Activated CD8-positive, alpha-beta T cell treated with anti-CD3 and anti-CD28 coated beads for 36 hours (primary cell): ENCODE measurements around the gene R3HDM4. TPM values are rescaled to one million over a fixed set of nuclear protein-coding genes. Genes with fewer than 3 reads are reported as not detected.

Experiments
- ATAC-seq: fragments of 200-7000 bp; cut with Tn5 transposase; one replicate; pipeline ENCODE4 v1.10.0; 2021; ENCODE audit warnings: mild to moderate bottlenecking, moderate library complexity
- CTCF ChIA-PET: fragments of 350-600 bp; sonication (Branson Sonifier 250); formaldehyde crosslinking; loops from one replicate; lab custom pipeline; 2021; ENCODE audit warnings: antibody characterized with exemption; lab: Charles Lee
- POLR2A ChIA-PET: fragments of 350-600 bp; sonication (Branson Sonifier 250); formaldehyde crosslinking; loops from one replicate; lab custom pipeline; 2021; ENCODE audit warnings: antibody characterized with exemption; lab: Charles Lee
- DNase-seq: peaks from one replicate; pipeline ENCODE4 v3.0.0-alpha.2; 2020
- H3K27ac Mint-ChIP-seq: one replicate; pipeline ENCODE4 v1.8.0; 2021; ENCODE audit warnings: mild to moderate bottlenecking, mixed read lengths
- H3K27me3 Mint-ChIP-seq: one replicate; pipeline ENCODE4 v1.8.0; 2021; ENCODE audit warnings: mixed read lengths
- H3K36me3 Mint-ChIP-seq: one replicate; pipeline ENCODE4 v1.8.0; 2021; ENCODE audit warnings: low read depth, mixed read lengths
- H3K4me1 Mint-ChIP-seq: one replicate; pipeline ENCODE4 v1.8.0; 2021; ENCODE audit warnings: low read depth, mixed read lengths
- H3K4me3 Mint-ChIP-seq: one replicate; pipeline ENCODE4 v1.8.0; 2021; ENCODE audit warnings: mild to moderate bottlenecking, moderate library complexity, mixed read lengths
- H3K9me3 Mint-ChIP-seq: one replicate; pipeline ENCODE4 v1.8.0; 2021; ENCODE audit warnings: mixed read lengths
- CTCF ChIP-seq: fragments of 200-600 bp; IDR thresholded peaks from one replicate; pipeline ENCODE4 v1.8.0; 2022; ENCODE audit warnings: antibody characterized with exemption, mild to moderate bottlenecking
- intact Hi-C: fragments of 100-400 bp; cut with micrococcal nuclease; formaldehyde crosslinking; loops from one replicate; pipeline ENCODE4 v1.10.0; 2022
- total RNA-seq, 2 experiments: library from RNA; stranded (reverse); gene quantifications; one replicate each; pipeline ENCODE4 v1.2.3, GENCODE V29; 2021

Gene R3HDM4
- total RNA-seq, 2 experiments from 2014 or later: 58.4 to 61.5 TPM

- H3K27ac Mint-ChIP-seq: no peak overlapping the region
- no peak for TF ChIP-seq CTCF
- ATAC-seq: no peak
- H3K27me3 Mint-ChIP-seq: no peaks in the 10 kb centered on the region
- ChIA-PET CTCF (no interaction called here), POLR2A (no interaction called here)
- intact Hi-C loops: no loop called here
- H3K36me3 Mint-ChIP-seq: peaks cover 9% of the 10 kb centered on the region
- no peak overlapping the region for H3K4me3 Mint-ChIP-seq
- no peak for DNase-seq
- peaks cover 12% of the 10 kb centered on the region for H3K4me1 Mint-ChIP-seq
- H3K9me3 Mint-ChIP-seq: peaks cover 2% of the 10 kb centered on the region
These were observed 44.4 kb downstream of the R3HDM4 start for GRCh38 chr19:868458-869244.

- no peak overlapping the region for H3K27ac Mint-ChIP-seq
- H3K4me3 Mint-ChIP-seq: no peak overlapping the region
- H3K36me3 Mint-ChIP-seq: peaks cover 9% of the 10 kb centered on the region
- intact Hi-C loops: no loop called here
- H3K4me1 Mint-ChIP-seq: peaks cover 18% of the 10 kb centered on the region
- no peak for TF ChIP-seq CTCF
- ATAC-seq: no peak
- DNase-seq: no peak
- CTCF ChIA-PET: no interaction called here
- POLR2A ChIA-PET: interaction anchor here (0.6 kb wide), 1 partner anchor 67 kb away, joined by 3 read pairs; no protein-coding TSS in a partner anchor
- no peaks in the 10 kb centered on the region for H3K27me3 Mint-ChIP-seq
- peaks cover 2% of the 10 kb centered on the region for H3K9me3 Mint-ChIP-seq
These were observed 45.1 kb downstream of the R3HDM4 start for GRCh38 chr19:867855-868457.

GRCh38 chr19:867301-867793 lies 45.7 kb downstream of the R3HDM4 start:
- H3K27ac Mint-ChIP-seq: no peak overlapping the region
- ChIA-PET CTCF (no interaction called here), POLR2A (interaction anchor here (0.6 kb wide), 1 partner anchor 66 kb away, joined by 3 read pairs; no protein-coding TSS in a partner anchor)
- H3K4me1 Mint-ChIP-seq: peaks cover 19% of the 10 kb centered on the region
- peaks cover 9% of the 10 kb centered on the region for H3K36me3 Mint-ChIP-seq
- no peak for TF ChIP-seq CTCF
- no peak for ATAC-seq
- H3K9me3 Mint-ChIP-seq: peaks cover 2% of the 10 kb centered on the region
- no peak for DNase-seq
- no peak overlapping the region for H3K4me3 Mint-ChIP-seq
- intact Hi-C loops: no loop called here
- peaks cover 3% of the 10 kb centered on the region for H3K27me3 Mint-ChIP-seq

GRCh38 chr19:866769-867300 lies 46.2 kb downstream of the R3HDM4 start:
- no peak for ATAC-seq
- POLR2A ChIA-PET: interaction anchor here (0.6 kb wide), 1 partner anchor 66 kb away, joined by 3 read pairs; no protein-coding TSS in a partner anchor
- intact Hi-C loops: no loop called here

More at GRCh38 chr19:866769-867300, 46.2 kb downstream of the R3HDM4 start:
- peaks cover 3% of the 10 kb centered on the region for H3K27me3 Mint-ChIP-seq
- no peak for TF ChIP-seq CTCF
- H3K4me3 Mint-ChIP-seq: no peak overlapping the region
- CTCF ChIA-PET: no interaction called here
- no peak for DNase-seq
- H3K27ac Mint-ChIP-seq: no peak overlapping the region
- peaks cover 15% of the 10 kb centered on the region for H3K4me1 Mint-ChIP-seq
- peaks cover 2% of the 10 kb centered on the region for H3K9me3 Mint-ChIP-seq
- peaks cover 7% of the 10 kb centered on the region for H3K36me3 Mint-ChIP-seq
